ENCODE results near the gene FICD. TPM values are rescaled to one million over a fixed set of nuclear protein-coding genes. Genes with fewer than 3 reads are reported as not detected.

FICD gene
- polyA plus RNA-seq, 3 donors = 3.4 to 4.1 (median 4.0) TPM

DNA sequence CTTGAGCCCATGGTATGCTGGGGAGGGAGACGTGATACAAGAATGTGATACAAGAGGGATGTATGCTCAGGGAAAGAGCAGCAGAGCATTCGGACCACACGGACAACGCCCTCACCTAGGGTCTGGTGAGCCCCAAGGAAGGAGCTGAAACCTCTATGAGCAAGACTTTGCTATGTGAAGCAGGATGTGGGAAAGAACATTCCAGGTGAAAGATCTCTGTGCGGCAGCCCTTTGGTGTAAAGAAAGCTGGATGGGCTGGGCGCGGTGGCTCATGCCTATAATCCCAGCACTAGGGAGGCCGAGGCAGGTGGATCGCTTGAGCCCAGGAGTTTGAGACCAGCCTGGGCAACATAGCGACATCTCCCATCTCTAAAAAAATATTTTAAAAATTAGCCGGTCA, 16.9 kb upstream of the FICD start:
- no peak for DNase-seq (ENCODE audit: low read depth in 3 of 3, low spot score in 2 of 3)

- no peak for DNase-seq (ENCODE audit: low read depth in 3 of 3, low spot score in 2 of 3)
Measured at GRCh38 chr12:108502922-108503321, 12.2 kb upstream of the FICD start.

- DNase-seq (ENCODE audit: low read depth in 3 of 3, low spot score in 2 of 3) = no peak
Measured at GRCh38 chr12:108505129-108505528, 9.9 kb upstream of the FICD start.

DNA sequence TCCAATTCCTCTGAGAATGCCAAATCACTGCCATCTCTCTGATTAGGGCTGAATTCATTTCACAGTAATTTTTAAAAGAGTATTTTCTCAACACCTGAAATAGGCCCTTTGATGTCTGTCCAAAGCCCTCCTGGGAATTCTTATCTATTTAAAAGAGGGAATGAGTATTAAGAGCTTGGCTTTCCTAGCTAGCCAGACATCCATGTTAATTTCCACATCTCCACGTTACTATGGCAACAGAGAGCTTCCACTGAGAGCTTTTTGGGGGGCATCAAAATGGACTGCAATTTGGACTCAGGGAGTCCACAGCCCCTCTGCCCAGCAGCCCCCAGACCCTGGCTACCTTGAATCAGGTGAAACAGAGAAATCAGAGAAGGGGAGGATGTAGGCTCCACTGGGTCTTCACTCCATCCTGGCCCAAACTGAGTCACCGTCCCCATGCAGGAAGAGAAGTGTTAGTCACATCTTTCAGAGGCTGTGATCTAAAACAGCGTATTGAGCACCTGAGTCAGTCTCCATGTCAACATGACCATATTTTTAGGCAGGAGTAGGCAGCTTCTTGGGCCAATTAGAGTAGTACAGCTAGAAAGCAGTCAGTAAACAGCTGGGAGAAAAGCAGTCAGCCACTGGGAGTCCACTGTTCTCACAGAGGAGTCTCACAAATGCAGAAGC, 7.0 kb upstream of the FICD start:
- DNase-seq (ENCODE audit: low read depth in 3 of 3, low spot score in 2 of 3) = no peak

GRCh38 chr12:108509806-108510205, 5.3 kb upstream of the FICD start:
- no peak for DNase-seq (ENCODE audit: low read depth in 3 of 3, low spot score in 2 of 3)

GRCh38 chr12:108510836-108511235, 4.2 kb upstream of the FICD start:
- DNase-seq (ENCODE audit: low read depth in 3 of 3, low spot score in 2 of 3) = no peak

- peak; percentile 56 to 59 (median 58) for DNase-seq (ENCODE audit: low read depth in 3 of 3, low spot score in 2 of 3)
Measured at GRCh38 chr12:108511633-108512540, 3.2 kb upstream of the FICD start.

GRCh38 chr12:108514468-108514972, 557 bp upstream of the FICD start:
- DNase-seq (ENCODE audit: low read depth in 3 of 3, low spot score in 2 of 3) = no peak

- DNase-seq (ENCODE audit: low read depth in 3 of 3, low spot score in 2 of 3) = no peak
Measured at GRCh38 chr12:108515916-108516315, 839 bp downstream of the FICD start.

DNA sequence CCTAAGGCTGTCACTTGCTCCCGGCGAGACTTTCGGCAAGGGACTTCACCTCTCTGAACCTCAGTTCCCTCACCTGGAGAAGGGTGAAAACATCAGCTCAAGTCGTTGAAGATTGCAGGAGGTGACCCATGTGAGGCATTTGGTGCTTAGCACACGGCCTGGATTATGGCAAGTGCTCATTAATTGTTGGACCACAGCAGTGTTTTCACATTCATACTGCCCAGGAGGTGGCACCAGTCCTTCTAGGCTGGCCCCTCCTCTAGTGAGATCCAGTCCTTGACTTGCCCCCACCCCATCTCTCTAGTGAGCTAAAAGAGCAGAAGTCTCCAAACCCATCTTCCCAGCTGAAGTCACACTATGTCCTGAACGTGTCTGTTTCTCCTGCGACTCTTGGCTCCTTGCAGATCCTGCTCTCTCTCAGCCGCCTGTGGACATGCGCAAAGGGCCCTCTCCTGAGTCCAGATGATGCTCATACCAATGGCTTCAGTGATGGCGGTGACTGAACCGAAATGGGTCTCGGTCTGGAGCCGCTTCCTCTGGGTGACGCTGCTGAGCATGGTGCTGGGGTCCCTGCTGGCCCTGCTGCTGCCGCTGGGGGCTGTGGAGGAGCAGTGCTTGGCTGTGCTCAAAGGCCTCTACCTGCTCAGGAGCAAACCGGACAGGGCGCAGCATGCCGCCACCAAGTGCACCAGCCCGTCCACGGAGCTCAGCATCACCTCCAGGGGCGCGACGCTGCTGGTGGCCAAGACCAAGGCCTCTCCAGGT, 1.6 kb downstream of the FICD start:
- no peak for DNase-seq (ENCODE audit: low read depth in 3 of 3, low spot score in 2 of 3)

DNA sequence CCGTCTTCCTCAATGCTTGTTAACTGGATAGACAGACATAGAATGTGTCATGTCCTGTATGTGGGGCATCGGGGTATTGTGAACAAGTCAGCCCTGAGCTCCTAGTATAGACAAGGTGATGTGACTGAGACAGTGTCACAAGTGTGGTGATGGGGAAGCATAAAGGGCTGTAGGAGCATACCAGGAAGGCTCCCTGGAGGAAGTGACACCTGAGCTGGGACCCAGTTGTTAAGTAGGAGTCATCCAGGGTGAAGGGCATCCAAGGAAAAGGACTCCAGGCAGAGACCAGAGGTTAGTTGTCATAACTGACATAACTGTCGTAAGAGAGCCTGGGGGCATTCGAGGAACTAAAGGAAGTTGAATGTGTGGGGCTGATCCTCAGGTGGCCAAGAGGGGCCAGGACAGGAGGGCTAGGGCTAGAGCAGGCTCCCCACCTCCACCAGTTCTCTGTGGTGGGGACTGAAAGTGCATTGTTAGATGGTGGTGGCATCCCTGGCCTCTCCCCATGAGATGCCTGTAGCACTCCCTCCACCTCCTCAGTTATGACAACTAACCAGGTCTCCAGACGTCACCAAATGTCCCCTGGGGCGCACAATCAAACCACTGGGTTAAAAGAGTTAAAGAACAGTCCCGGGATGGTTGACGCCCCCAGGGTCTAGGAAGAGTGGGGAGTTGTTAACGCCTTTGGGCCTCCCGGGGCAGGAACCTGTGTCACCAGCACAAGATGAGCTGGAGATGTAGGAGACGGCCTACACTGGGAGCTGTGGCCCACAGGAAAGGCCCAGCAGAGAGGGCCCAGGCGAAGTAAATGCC, 2.4 kb downstream of the FICD start:
- DNase-seq (ENCODE audit: low read depth in 3 of 3, low spot score in 2 of 3) = no peak

GRCh38 chr12:108518101-108518715, 3.1 kb downstream of the FICD start:
- no peak for DNase-seq (ENCODE audit: low read depth in 3 of 3, low spot score in 2 of 3)

GRCh38 chr12:108518716-108519496, 3.8 kb downstream of the FICD start:
- no peak for DNase-seq (ENCODE audit: low read depth in 3 of 3, low spot score in 2 of 3)

GRCh38 chr12:108519558-108519957, 4.5 kb downstream of the FICD start:
- DNase-seq (ENCODE audit: low read depth in 3 of 3, low spot score in 2 of 3) = no peak

- no peak for DNase-seq (ENCODE audit: low read depth in 3 of 3, low spot score in 2 of 3)
Measured at GRCh38 chr12:108523365-108523764, 8.3 kb downstream of the FICD start.

- DNase-seq (ENCODE audit: low read depth in 3 of 3, low spot score in 2 of 3) = no peak
Measured at GRCh38 chr12:108525681-108526080, 10.6 kb downstream of the FICD start.

GRCh38 chr12:108526482-108527165, 11.5 kb downstream of the FICD start:
- no peak for DNase-seq (ENCODE audit: low read depth in 3 of 3, low spot score in 2 of 3)

DNA sequence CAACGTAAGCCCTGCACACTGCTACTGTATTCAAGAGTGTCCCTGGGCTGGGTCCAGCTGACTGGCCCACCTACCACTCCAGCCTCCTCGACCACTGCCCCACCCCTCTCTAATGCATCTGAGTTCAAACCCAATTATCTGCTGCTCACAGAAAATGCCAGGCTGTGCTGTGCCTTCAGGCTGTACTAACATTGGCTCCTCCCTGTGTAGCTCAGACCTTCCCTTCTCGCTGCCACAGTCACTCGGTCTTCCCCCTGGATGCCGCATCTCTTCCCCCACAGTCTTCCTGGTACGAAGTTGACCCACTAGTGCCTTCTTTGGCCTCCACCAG, 12.1 kb downstream of the FICD start:
- DNase-seq (ENCODE audit: low read depth in 3 of 3, low spot score in 2 of 3) = no peak

DNA sequence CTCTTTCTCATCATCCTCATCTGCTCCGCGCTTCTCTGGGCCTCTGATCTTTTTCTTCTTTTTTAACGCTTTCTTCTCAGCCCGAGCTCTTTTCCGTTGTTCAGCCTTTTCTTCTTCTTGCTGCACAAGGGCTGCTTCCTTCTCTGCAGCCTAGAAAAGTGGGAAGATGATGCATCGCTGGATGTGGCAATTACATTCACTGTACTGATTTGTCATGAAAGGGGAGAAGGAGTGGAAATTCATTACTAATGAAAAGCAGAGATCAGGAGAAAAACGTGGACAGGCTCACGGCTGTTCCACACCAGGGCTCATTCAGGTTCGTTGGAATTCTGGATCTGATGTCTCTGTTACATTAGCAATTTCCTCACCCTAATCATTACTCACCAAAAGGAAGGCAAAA, 15.1 kb downstream of the FICD start:
- no peak for DNase-seq (ENCODE audit: low read depth in 3 of 3, low spot score in 2 of 3)

Measured in right renal cortex interstitium (tissue), 3 donors.